ENCODE results near the gene RMI2.
"Not testable (repeated sequence)": the region's sequence is repeated elsewhere in the genome, so short reads cannot be mapped to it uniquely, and the experiment has no call there.

The RMI2 gene

GRCh38 chr16:11345040-11345862, at the start of gene RMI2:
Gene RMI2 (plus strand): TSS chr16:11345459. CDS start chr16:11345472, 13 bp downstream.
- peaks cover 5% of the 10 kb centered on the region for H3K4me1 ChIP-seq (ENCODE audit: control insufficient read depth, insufficient read depth, low read length)
- H3K9ac ChIP-seq (ENCODE audit: low read length) = no peak within 1 kb of the TSS
- no peak within 1 kb of the TSS for H3K27ac ChIP-seq (ENCODE audit: low read depth, low read length)
- no peaks in the 10 kb centered on the region for H3K36me3 ChIP-seq (ENCODE audit: control insufficient read depth, insufficient read depth, low read length)
- no peaks in the 10 kb centered on the region for H3K27me3 ChIP-seq (ENCODE audit: control insufficient read depth, insufficient read depth, low read length)
- H3K4me3 ChIP-seq (ENCODE audit: low read length) = peak within 1 kb of the TSS; percentile 86

DNA sequence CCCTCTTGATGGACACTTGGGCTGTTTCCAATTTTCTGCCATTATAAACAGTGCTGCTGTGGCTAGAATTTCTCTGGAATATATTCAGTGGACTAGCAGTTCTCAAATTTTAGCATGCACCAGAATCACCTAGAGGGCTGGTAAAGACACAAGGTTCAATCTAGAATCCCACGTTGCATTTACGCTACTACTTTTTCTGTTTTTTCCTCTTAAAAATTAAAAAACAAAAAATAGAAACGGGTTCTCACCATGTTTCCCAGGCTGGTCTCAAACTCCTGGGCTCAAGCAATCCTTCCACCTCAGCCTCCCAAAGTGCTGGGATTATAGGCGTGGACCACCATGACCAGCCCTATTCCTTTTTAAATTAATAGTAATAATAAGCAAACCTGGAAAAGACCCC, 49.6 kb upstream of the RMI2 start:
- Histone ChIP-seq H3K36me3 (ENCODE audit: control insufficient read depth, insufficient read depth, low read length) (no peaks in the 10 kb centered on the region), H3K9ac (ENCODE audit: low read length) (no peak overlapping the region), H3K4me3 (ENCODE audit: low read length) (no peak overlapping the region), H3K27ac (ENCODE audit: low read depth, low read length) (no peak overlapping the region), H3K4me1 (ENCODE audit: control insufficient read depth, insufficient read depth, low read length) (peaks cover 11% of the 10 kb centered on the region), H3K27me3 (ENCODE audit: control insufficient read depth, insufficient read depth, low read length) (no peaks in the 10 kb centered on the region)

- Histone ChIP-seq H3K27ac (ENCODE audit: low read depth, low read length) (no peak overlapping the region), H3K27me3 (ENCODE audit: control insufficient read depth, insufficient read depth, low read length) (no peaks in the 10 kb centered on the region), H3K9ac (ENCODE audit: low read length) (no peak overlapping the region), H3K4me3 (ENCODE audit: low read length) (no peak overlapping the region), H3K36me3 (ENCODE audit: control insufficient read depth, insufficient read depth, low read length) (no peaks in the 10 kb centered on the region), H3K4me1 (ENCODE audit: control insufficient read depth, insufficient read depth, low read length) (peaks cover 11% of the 10 kb centered on the region)
These were observed 48.9 kb upstream of the RMI2 start for GRCh38 chr16:11296351-11296705.

GRCh38 chr16:11296706-11297491, 48.4 kb upstream of the RMI2 start:
- Histone ChIP-seq H3K4me3 (ENCODE audit: low read length) (peak overlapping the region; percentile 61), H3K4me1 (ENCODE audit: control insufficient read depth, insufficient read depth, low read length) (peaks cover 11% of the 10 kb centered on the region), H3K36me3 (ENCODE audit: control insufficient read depth, insufficient read depth, low read length) (no peaks in the 10 kb centered on the region), H3K27me3 (ENCODE audit: control insufficient read depth, insufficient read depth, low read length) (no peaks in the 10 kb centered on the region), H3K9ac (ENCODE audit: low read length) (no peak overlapping the region), H3K27ac (ENCODE audit: low read depth, low read length) (no peak overlapping the region)

- Histone ChIP-seq H3K27ac (ENCODE audit: low read depth, low read length) (peak overlapping the region; percentile 68), H3K4me3 (ENCODE audit: low read length) (peak overlapping the region; percentile 61)
These were observed 47.6 kb upstream of the RMI2 start for GRCh38 chr16:11297492-11298142.

DNA sequence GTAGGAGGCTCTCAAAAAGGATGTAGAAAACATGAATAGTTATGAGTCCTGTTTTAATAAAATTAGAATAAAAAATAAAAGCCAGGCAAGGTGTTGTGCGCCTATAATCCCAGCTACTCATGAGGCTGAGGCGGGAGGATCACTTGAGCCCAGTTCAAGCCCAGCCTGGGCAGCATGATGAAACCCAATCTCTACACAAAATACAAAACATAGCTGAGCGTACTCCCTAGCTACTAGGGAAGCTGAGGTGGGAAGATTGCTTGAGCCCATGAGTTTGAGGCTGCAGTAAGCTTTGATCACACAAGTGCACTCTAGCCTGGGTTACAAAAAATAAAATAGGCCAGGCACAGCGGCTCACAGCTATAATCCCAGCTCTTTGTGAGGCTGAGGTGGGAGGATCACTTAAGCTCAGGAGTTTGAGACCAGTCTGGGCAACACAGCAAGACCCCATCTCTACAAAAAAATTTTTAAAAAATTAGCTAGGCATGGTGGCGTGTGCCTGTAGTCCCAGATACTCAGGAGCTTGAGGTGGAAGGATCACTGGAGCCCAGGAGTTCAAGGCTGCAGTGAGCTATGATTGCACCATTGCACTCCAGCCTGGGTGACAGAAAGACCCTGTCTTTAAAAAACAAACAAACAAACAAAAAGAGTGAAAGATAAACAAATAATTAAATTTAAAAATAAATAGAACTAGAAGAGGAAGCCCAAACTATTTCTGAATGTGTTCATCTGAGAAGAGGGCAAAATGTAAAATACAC, 46.9 kb upstream of the RMI2 start:
- Histone ChIP-seq H3K4me3 (ENCODE audit: low read length) (no peak overlapping the region), H3K27me3 (ENCODE audit: control insufficient read depth, insufficient read depth, low read length) (no peaks in the 10 kb centered on the region), H3K36me3 (ENCODE audit: control insufficient read depth, insufficient read depth, low read length) (no peaks in the 10 kb centered on the region), H3K9ac (ENCODE audit: low read length) (no peak overlapping the region), H3K4me1 (ENCODE audit: control insufficient read depth, insufficient read depth, low read length) (peaks cover 11% of the 10 kb centered on the region), H3K27ac (ENCODE audit: low read depth, low read length) (peak overlapping the region; percentile 68)

More at GRCh38 chr16:11297492-11298142, 47.6 kb upstream of the RMI2 start:
- Histone ChIP-seq H3K9ac (ENCODE audit: low read length) (no peak overlapping the region), H3K27me3 (ENCODE audit: control insufficient read depth, insufficient read depth, low read length) (no peaks in the 10 kb centered on the region), H3K4me1 (ENCODE audit: control insufficient read depth, insufficient read depth, low read length) (peaks cover 11% of the 10 kb centered on the region), H3K36me3 (ENCODE audit: control insufficient read depth, insufficient read depth, low read length) (no peaks in the 10 kb centered on the region)

DNA sequence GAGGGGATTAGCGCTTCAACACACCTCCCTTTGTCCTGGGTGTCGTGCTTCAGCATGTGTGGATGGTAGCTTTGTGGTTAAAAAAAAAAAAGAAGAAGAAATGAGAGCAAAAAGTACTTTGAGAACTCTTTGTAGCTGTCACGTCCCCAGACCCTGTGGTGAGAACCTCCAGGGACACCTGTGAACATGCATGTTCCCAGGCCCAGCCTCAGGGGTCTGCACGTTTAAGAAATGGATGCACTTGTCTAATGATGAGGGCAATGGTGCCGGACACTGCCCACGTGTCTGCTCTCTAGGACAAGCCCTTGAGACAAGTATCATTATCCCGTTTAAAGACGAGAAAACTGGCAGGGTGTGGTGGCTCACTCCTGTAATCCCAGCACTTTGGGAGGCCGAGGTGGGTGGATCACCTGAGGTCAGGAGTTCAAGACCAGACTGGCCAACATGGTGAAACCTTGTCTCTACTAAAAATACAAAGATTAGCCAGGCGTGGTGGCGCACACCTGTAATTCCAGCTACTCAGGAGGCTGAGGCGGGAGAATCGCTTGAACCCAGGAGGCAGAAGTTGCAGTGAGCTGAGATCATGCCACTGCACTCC, 46.2 kb upstream of the RMI2 start:
- H3K4me1 ChIP-seq (ENCODE audit: control insufficient read depth, insufficient read depth, low read length) = peaks cover 11% of the 10 kb centered on the region
- not testable (repeated sequence) for H3K36me3 ChIP-seq (ENCODE audit: control insufficient read depth, insufficient read depth, low read length); H3K27me3 ChIP-seq (ENCODE audit: control insufficient read depth, insufficient read depth, low read length); H3K4me3 ChIP-seq (ENCODE audit: low read length); H3K27ac ChIP-seq (ENCODE audit: low read depth, low read length); H3K9ac ChIP-seq (ENCODE audit: low read length)

GRCh38 chr16:11299865-11300559, 45.2 kb upstream of the RMI2 start:
- Histone ChIP-seq H3K4me3 (ENCODE audit: low read length) (no peak overlapping the region), H3K27ac (ENCODE audit: low read depth, low read length) (no peak overlapping the region)

GRCh38 chr16:11300560-11300892, 44.7 kb upstream of the RMI2 start:
- Histone ChIP-seq H3K4me1 (ENCODE audit: control insufficient read depth, insufficient read depth, low read length) (peaks cover 11% of the 10 kb centered on the region), H3K9ac (ENCODE audit: low read length) (no peak overlapping the region), H3K27me3 (ENCODE audit: control insufficient read depth, insufficient read depth, low read length) (no peaks in the 10 kb centered on the region), H3K27ac (ENCODE audit: low read depth, low read length) (no peak overlapping the region), H3K36me3 (ENCODE audit: control insufficient read depth, insufficient read depth, low read length) (no peaks in the 10 kb centered on the region), H3K4me3 (ENCODE audit: low read length) (no peak overlapping the region)

More at GRCh38 chr16:11299865-11300559, 45.2 kb upstream of the RMI2 start:
- no peaks in the 10 kb centered on the region for H3K36me3 ChIP-seq (ENCODE audit: control insufficient read depth, insufficient read depth, low read length)
- no peaks in the 10 kb centered on the region for H3K27me3 ChIP-seq (ENCODE audit: control insufficient read depth, insufficient read depth, low read length)
- no peak overlapping the region for H3K9ac ChIP-seq (ENCODE audit: low read length)
- H3K4me1 ChIP-seq (ENCODE audit: control insufficient read depth, insufficient read depth, low read length) = peaks cover 11% of the 10 kb centered on the region

GRCh38 chr16:11301645-11302501, 43.4 kb upstream of the RMI2 start:
- Histone ChIP-seq H3K27ac (ENCODE audit: low read depth, low read length) (no peak overlapping the region), H3K4me3 (ENCODE audit: low read length) (no peak overlapping the region)

GRCh38 chr16:11302977-11303376, 42.3 kb upstream of the RMI2 start:
- Histone ChIP-seq H3K4me3 (ENCODE audit: low read length) (no peak overlapping the region), H3K9ac (ENCODE audit: low read length) (no peak overlapping the region), H3K4me1 (ENCODE audit: control insufficient read depth, insufficient read depth, low read length) (no peaks in the 10 kb centered on the region), H3K36me3 (ENCODE audit: control insufficient read depth, insufficient read depth, low read length) (no peaks in the 10 kb centered on the region), H3K27me3 (ENCODE audit: control insufficient read depth, insufficient read depth, low read length) (no peaks in the 10 kb centered on the region), H3K27ac (ENCODE audit: low read depth, low read length) (no peak overlapping the region)

More at GRCh38 chr16:11301645-11302501, 43.4 kb upstream of the RMI2 start:
- Histone ChIP-seq H3K36me3 (ENCODE audit: control insufficient read depth, insufficient read depth, low read length) (no peaks in the 10 kb centered on the region), H3K9ac (ENCODE audit: low read length) (no peak overlapping the region), H3K4me1 (ENCODE audit: control insufficient read depth, insufficient read depth, low read length) (peaks cover 8% of the 10 kb centered on the region), H3K27me3 (ENCODE audit: control insufficient read depth, insufficient read depth, low read length) (no peaks in the 10 kb centered on the region)
